Uterus (tissue), 2 donors: ENCODE measurements around the gene SSBP2.

Experiments
- POLR2A ChIP-seq, 2 donors: fragments of 450-650 bp; IDR thresholded peaks; one replicate each; pipeline ENCODE4 v1.6.1; 2016; ENCODE audit warnings: antibody characterized with exemption in 2 of 2, mild to moderate bottlenecking in 1 of 2, moderate library complexity in 1 of 2
- TF ChIP-seq, protein P1 (sequence below), 4 experiments: fragments of 200-600 bp in 2 of 4; fragments of 450-650 bp in 2 of 4; sonication (generic) in 2 of 4; IDR thresholded peaks; one replicate each; pipeline ENCODE4 v1.5.1; 2016 to 2019; ENCODE audit warnings: antibody characterized with exemption in 4 of 4, mild to moderate bottlenecking in 2 of 4, moderate library complexity in 1 of 4

DNA sequence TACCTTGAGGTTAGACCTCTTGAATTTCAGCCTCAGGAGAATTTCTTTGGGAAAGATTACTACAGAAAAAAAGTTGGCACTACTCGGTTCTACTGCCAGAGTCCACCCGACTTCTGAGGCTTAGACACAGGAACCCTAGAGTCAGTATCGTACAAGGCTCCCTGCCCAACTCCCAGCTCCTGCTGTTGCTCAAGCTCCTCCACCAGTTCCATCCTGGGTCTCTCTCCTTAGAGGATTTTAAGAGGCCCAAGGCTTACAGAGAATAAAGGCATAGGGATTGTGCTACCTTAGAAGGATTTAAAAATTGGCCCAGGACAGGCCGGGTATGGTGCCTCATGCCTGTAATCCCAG lies 29.0 kb upstream of the SSBP2 start:
- TF ChIP-seq, protein P1, sequence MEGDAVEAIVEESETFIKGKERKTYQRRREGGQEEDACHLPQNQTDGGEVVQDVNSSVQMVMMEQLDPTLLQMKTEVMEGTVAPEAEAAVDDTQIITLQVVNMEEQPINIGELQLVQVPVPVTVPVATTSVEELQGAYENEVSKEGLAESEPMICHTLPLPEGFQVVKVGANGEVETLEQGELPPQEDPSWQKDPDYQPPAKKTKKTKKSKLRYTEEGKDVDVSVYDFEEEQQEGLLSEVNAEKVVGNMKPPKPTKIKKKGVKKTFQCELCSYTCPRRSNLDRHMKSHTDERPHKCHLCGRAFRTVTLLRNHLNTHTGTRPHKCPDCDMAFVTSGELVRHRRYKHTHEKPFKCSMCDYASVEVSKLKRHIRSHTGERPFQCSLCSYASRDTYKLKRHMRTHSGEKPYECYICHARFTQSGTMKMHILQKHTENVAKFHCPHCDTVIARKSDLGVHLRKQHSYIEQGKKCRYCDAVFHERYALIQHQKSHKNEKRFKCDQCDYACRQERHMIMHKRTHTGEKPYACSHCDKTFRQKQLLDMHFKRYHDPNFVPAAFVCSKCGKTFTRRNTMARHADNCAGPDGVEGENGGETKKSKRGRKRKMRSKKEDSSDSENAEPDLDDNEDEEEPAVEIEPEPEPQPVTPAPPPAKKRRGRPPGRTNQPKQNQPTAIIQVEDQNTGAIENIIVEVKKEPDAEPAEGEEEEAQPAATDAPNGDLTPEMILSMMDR (IDR thresholded peaks at IDR 0.05), result no peak
- TF ChIP-seq POLR2A (IDR thresholded peaks at IDR 0.05), result no peak
